NCI-H2107 (cell line): Measurements from ENCODE around the gene HES1.

Source experiments
- DNase-seq: peaks from one replicate; lab custom pipeline; 2025; lab: John Stamatoyannopoulos, UW

The HES1 gene

GRCh38 chr3:194167480-194168282, 31.7 kb downstream of the HES1 start:
- DNase-seq, result no peak

GRCh38 chr3:194168994-194169393, 33.0 kb downstream of the HES1 start:
- DNase-seq, result no peak

DNA sequence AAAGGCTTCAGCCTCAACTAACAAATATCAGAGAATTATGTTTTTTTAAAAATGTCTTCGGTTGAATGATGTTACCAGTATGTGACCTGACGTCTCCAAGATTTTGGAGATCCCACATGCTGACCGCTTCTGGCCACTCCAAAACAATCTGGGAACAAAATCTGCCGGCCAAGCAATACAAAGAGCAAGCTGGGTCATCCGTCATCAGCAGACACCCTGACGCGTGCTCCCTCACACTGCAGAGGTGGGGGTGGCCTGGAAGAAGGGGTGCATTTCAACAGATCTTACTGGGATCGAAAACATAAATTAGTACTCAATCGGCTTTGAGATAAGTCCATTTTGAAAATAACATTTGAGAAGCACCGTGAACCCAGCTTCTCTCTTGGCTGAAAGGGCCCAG, 33.6 kb downstream of the HES1 start:
- DNase-seq, result no peak

DNA sequence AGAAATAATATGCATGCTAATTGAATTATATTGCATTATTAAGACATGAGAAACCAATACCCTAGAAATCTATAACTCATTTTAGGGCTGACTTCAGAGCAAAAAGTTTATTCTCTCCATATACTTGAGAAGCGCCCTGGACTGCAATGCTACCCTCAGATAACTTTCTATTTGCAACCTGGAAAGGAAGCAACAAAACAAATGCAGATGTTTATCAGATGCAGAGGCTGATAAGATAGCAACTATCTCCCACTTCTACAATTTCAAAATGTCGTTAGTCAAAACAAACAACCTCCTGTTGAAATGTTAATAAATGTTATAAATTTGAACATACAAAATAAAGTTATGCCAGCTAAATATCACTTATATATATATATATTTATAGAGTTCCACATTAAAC, 34.8 kb downstream of the HES1 start:
- DNase-seq, result no peak

DNA sequence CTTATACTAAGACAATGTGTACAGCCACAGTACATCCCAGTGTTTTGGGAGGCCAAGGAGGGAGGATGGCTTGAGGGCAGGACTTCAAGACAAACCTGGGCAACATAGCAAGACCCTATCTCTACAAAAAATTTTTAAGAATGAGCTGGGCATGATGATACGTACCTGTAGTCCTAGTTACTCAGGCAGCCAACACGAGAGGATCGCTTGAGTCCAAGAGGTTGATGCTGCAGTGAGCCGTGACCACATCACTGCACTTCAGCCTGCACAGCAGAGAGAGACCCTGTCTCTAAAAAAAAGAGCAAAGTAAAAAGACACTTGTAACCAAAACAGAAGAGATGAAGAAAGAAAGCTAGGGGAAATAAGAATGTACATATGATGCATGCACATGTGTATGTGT, 38.5 kb downstream of the HES1 start:
- no peak for DNase-seq

- DNase-seq, result no peak
These were observed 39.0 kb downstream of the HES1 start for GRCh38 chr3:194174980-194175379.

DNA sequence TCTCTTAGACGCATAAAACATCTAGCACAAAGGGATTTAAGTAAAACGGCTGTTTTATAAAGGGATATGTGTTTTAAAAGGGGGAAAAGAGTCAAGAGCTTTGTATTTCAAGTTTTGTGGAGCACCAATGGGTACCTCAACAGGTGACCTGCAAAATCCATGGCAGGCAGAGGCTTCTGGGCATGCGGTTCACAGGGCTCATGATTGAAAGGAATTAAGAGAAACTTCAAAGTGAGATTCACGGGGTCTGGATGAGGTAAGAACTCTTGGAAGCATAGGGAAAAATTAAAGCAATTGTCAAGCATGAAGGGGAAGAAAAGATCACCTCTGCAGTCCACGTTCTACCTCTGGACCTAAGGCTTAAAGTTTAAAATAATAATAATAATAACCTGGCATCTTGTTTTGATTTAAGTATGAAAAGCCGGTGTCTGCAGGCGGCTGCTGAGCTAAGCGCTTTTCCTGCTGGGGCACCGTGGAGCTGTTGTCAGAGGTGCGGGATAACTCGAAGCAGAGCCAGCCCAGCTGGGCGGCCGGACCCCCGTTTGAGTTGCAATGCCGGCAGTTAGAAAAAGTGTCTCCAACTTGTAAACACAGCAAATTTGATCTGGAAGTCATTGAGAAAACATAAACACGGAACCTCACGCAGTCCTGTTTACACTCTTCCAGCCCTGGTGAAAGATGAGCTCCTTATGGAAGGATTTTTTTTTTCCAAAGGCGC, 40.5 kb downstream of the HES1 start:
- DNase-seq, result no peak

GRCh38 chr3:194177141-194177540, 41.2 kb downstream of the HES1 start:
- DNase-seq, result no peak

DNA sequence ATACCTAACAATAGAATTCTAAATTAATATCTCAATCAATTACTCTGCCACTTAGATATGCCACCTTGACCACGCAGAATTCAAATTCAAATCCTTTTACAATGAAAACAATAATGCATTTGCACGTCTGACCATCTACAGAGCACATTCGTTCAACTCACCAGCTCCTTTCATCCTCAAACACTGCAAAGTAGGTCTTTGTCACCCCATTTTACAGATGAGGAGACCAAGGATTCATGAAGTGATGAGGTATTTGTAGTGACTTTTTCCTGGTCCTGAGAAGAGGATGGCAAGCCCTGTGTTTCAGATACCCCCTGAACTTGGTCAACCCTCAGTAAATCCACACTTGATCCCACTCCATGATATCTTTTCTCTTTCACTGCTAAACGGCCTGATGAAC, 42.2 kb downstream of the HES1 start:
- DNase-seq, result no peak

GRCh38 chr3:194178669-194179068, 42.7 kb downstream of the HES1 start:
- DNase-seq, result no peak

GRCh38 chr3:194180570-194180969, 44.6 kb downstream of the HES1 start:
- no peak for DNase-seq

- no peak for DNase-seq
These were observed 45.9 kb downstream of the HES1 start for GRCh38 chr3:194181612-194182529.

DNA sequence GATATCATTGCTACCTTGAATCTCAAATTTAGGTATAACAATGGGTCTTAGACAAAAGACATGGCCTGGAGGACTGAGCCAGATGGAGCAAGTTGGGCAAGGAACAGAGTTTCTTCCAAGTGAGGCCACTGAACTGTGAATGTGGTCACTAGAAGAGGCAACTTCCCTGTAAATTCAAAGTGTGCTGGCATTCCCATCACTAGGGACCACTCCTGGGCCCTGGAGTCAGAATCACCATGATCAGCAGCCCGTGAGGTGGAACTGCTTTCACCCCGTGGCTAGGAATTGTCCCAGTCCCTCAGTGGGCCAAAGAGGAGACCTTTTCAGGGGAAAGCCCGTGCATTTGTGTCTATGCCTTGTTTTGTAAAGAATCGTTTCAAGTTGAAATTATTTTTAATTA, 47.3 kb downstream of the HES1 start:
- DNase-seq, result no peak

- no peak for DNase-seq
These were observed 48.4 kb downstream of the HES1 start for GRCh38 chr3:194184265-194184751.

- no peak for DNase-seq
These were observed 48.9 kb downstream of the HES1 start for GRCh38 chr3:194184801-194185200.

- DNase-seq, result no peak
These were observed 49.3 kb downstream of the HES1 start for GRCh38 chr3:194185221-194185620.

- no peak for DNase-seq
These were observed 51.4 kb downstream of the HES1 start for GRCh38 chr3:194187233-194187944.
